SK-N-SH treated with all-trans-retinoic acid at 6 μM for 48 hours (cell line): Measurements from ENCODE around the gene TLNRD1.
A peak's percentile ranks its signal among the peaks of the same experiment; 100 is the strongest.

Experiments used
- ATAC-seq: fragments of 200-7000 bp; cut with Tn5 transposase; 3 replicates; pipeline ENCODE4 v1.9.1; 2020; ENCODE audit warnings: mild to moderate bottlenecking, moderate library complexity
- ARNTL ChIP-seq: fragments of 450-650 bp; formaldehyde crosslinking; IDR thresholded peaks from 2 replicates; pipeline ENCODE4 v1.5.0; 2020; ENCODE audit warnings: low read depth, mild to moderate bottlenecking, moderate library complexity, borderline replicate concordance
- BACH2 ChIP-seq: fragments of 250-450 bp; sonication (Bioruptor Pico); IDR thresholded peaks from 2 replicates; pipeline ENCODE4 v1.9.0; 2021; ENCODE audit warnings: mild to moderate bottlenecking, borderline replicate concordance
- CSDC2 ChIP-seq: fragments of 250-450 bp; sonication (Bioruptor Pico); IDR thresholded peaks from 2 replicates; pipeline ENCODE4 v1.5.0; 2020; ENCODE audit warnings: mild to moderate bottlenecking, moderate library complexity
- ESRRG ChIP-seq: fragments of 250-450 bp; sonication (Bioruptor Pico); IDR thresholded peaks from 2 replicates; pipeline ENCODE4 v1.6.1; 2021; ENCODE audit warnings: mild to moderate bottlenecking
- GLIS3 ChIP-seq: fragments of 250-450 bp; sonication (Bioruptor Pico); IDR thresholded peaks from 2 replicates; pipeline ENCODE4 v1.5.0; 2020; ENCODE audit warnings: mild to moderate bottlenecking, moderate library complexity
- ISL1 ChIP-seq: fragments of 250-450 bp; sonication (Bioruptor Pico); IDR thresholded peaks from 2 replicates; pipeline ENCODE4 v2.1.2; 2022; ENCODE audit warnings: mild to moderate bottlenecking, moderate library complexity
- OSR1 ChIP-seq: fragments of 250-450 bp; sonication (Bioruptor Pico); IDR thresholded peaks from 2 replicates; pipeline ENCODE4 v1.8.0; 2022; ENCODE audit warnings: moderate library complexity, mild to moderate bottlenecking, inconsistent platforms
- POU6F1 ChIP-seq: fragments of 250-450 bp; sonication (Bioruptor Pico); IDR thresholded peaks from 2 replicates; pipeline ENCODE4 v1.8.0; 2021; ENCODE audit warnings: low read depth, mild to moderate bottlenecking, moderate library complexity, borderline replicate concordance
- PPARA ChIP-seq: fragments of 250-450 bp; sonication (Bioruptor Pico); IDR thresholded peaks from 2 replicates; pipeline ENCODE4 v1.5.0; 2020; ENCODE audit warnings: mild to moderate bottlenecking, borderline replicate concordance
- RARB ChIP-seq: fragments of 250-450 bp; sonication (Bioruptor Pico); IDR thresholded peaks from 2 replicates; pipeline ENCODE4 v1.8.0; 2021; ENCODE audit warnings: mild to moderate bottlenecking, moderate library complexity
- SNAI2 ChIP-seq: fragments of 250-450 bp; sonication (Bioruptor Pico); IDR thresholded peaks from 2 replicates; pipeline ENCODE4 v1.5.0; 2020; ENCODE audit warnings: mild to moderate bottlenecking, moderate library complexity
- TCF4 ChIP-seq: fragments of 250-450 bp; sonication (Bioruptor Pico); IDR thresholded peaks from 2 replicates; pipeline ENCODE4 v1.8.0; 2021; ENCODE audit warnings: mild to moderate bottlenecking, moderate library complexity, borderline replicate concordance
- TOX ChIP-seq: fragments of 250-450 bp; sonication (Bioruptor Pico); IDR thresholded peaks from 2 replicates; pipeline ENCODE4 v1.8.0; 2021; ENCODE audit warnings: mild to moderate bottlenecking, moderate library complexity, borderline replicate concordance
- TSHZ2 ChIP-seq: fragments of 250-450 bp; sonication (Bioruptor Pico); IDR thresholded peaks from 2 replicates; pipeline ENCODE4 v1.5.0; 2020; ENCODE audit warnings: mild to moderate bottlenecking, moderate library complexity
- ZC3H10 ChIP-seq: fragments of 250-450 bp; sonication (Bioruptor Pico); IDR thresholded peaks from 2 replicates; pipeline ENCODE4 v1.5.1; 2021; ENCODE audit warnings: mild to moderate bottlenecking, moderate library complexity
- ZFP3 ChIP-seq: fragments of 250-450 bp; sonication (Bioruptor Pico); IDR thresholded peaks from 2 replicates; pipeline ENCODE4 v1.5.0; 2020; ENCODE audit warnings: mild to moderate bottlenecking, moderate library complexity
- ZFP30 ChIP-seq: fragments of 450-650 bp; formaldehyde crosslinking; IDR thresholded peaks from 2 replicates; pipeline ENCODE4 v1.5.0; 2022; ENCODE audit warnings: mild to moderate bottlenecking, moderate library complexity
- ZNF565 ChIP-seq: fragments of 450-650 bp; formaldehyde crosslinking; conservative IDR thresholded peaks from 2 replicates; pipeline ENCODE4 v1.5.0; 2020; ENCODE audit warnings: low read depth, mild to moderate bottlenecking, moderate library complexity
- ZNF70 ChIP-seq: fragments of 450-650 bp; formaldehyde crosslinking; IDR thresholded peaks from 2 replicates; pipeline ENCODE4 v1.5.0; 2020; ENCODE audit warnings: mild to moderate bottlenecking, moderate library complexity
- ZNF8 ChIP-seq: fragments of 450-650 bp; formaldehyde crosslinking; IDR thresholded peaks from 2 replicates; pipeline ENCODE4 v1.5.0; 2020; ENCODE audit warnings: mild to moderate bottlenecking, moderate library complexity

TLNRD1 gene

GRCh38 chr15:80974914-80975313, 25.8 kb upstream of the TLNRD1 start:
- no peak for ATAC-seq

GRCh38 chr15:80976851-80977250, 23.9 kb upstream of the TLNRD1 start:
- no peak for ATAC-seq
- no peak for TF ChIP-seq BACH2
- no peak for TF ChIP-seq RARB (CRISPR knock-in tag)
- no peak for TF ChIP-seq SNAI2 (CRISPR knock-in tag)
- no peak for TF ChIP-seq ZC3H10 (CRISPR knock-in tag)
- no peak for TF ChIP-seq TOX (CRISPR knock-in tag)
- no peak for TF ChIP-seq ZNF70 (CRISPR knock-in tag)
- no peak for TF ChIP-seq ARNTL (CRISPR knock-in tag)
- TF ChIP-seq CSDC2 (CRISPR knock-in tag), result no peak
- TF ChIP-seq ZNF565 (CRISPR knock-in tag), result no peak
- TF ChIP-seq GLIS3 (CRISPR knock-in tag), result no peak
- TF ChIP-seq ZFP3 (CRISPR knock-in tag), result no peak
- TF ChIP-seq POU6F1, result no peak
- no peak for TF ChIP-seq TSHZ2 (CRISPR knock-in tag)
- no peak for TF ChIP-seq ESRRG (CRISPR knock-in tag)
- TF ChIP-seq TCF4 (CRISPR knock-in tag), result no peak
- no peak for TF ChIP-seq ISL1 (CRISPR knock-in tag)
- no peak for TF ChIP-seq PPARA

More at GRCh38 chr15:80974914-80975313, 25.8 kb upstream of the TLNRD1 start:
- TF ChIP-seq TSHZ2 (CRISPR knock-in tag), result no peak
- no peak for TF ChIP-seq GLIS3 (CRISPR knock-in tag)
- TF ChIP-seq SNAI2 (CRISPR knock-in tag), result no peak
- TF ChIP-seq ZNF8, result no peak
- TF ChIP-seq TCF4 (CRISPR knock-in tag), result no peak
- no peak for TF ChIP-seq ESRRG (CRISPR knock-in tag)
- TF ChIP-seq ZNF565 (CRISPR knock-in tag), result no peak
- no peak for TF ChIP-seq ZFP30 (CRISPR knock-in tag)
- TF ChIP-seq PPARA, result no peak
- no peak for TF ChIP-seq ZFP3 (CRISPR knock-in tag)
- no peak for TF ChIP-seq OSR1 (CRISPR knock-in tag)
- no peak for TF ChIP-seq CSDC2 (CRISPR knock-in tag)
- no peak for TF ChIP-seq RARB (CRISPR knock-in tag)

GRCh38 chr15:80977627-80978036, 23.1 kb upstream of the TLNRD1 start:
- ATAC-seq, result peak; percentile 84
- no peak for TF ChIP-seq ZNF70 (CRISPR knock-in tag)
- TF ChIP-seq ARNTL (CRISPR knock-in tag), result no peak
- no peak for TF ChIP-seq ISL1 (CRISPR knock-in tag)
- TF ChIP-seq SNAI2 (CRISPR knock-in tag), result no peak
- no peak for TF ChIP-seq ZC3H10 (CRISPR knock-in tag)
- no peak for TF ChIP-seq ZFP3 (CRISPR knock-in tag)
- TF ChIP-seq ZFP30 (CRISPR knock-in tag), result no peak
- TF ChIP-seq TCF4 (CRISPR knock-in tag), result no peak
- TF ChIP-seq CSDC2 (CRISPR knock-in tag), result no peak
- no peak for TF ChIP-seq POU6F1
- TF ChIP-seq ZNF565 (CRISPR knock-in tag), result no peak
- no peak for TF ChIP-seq PPARA
- TF ChIP-seq BACH2, result no peak
- TF ChIP-seq TSHZ2 (CRISPR knock-in tag), result no peak
